ENCODE results near the gene TEX29.

The TEX29 gene

DNA sequence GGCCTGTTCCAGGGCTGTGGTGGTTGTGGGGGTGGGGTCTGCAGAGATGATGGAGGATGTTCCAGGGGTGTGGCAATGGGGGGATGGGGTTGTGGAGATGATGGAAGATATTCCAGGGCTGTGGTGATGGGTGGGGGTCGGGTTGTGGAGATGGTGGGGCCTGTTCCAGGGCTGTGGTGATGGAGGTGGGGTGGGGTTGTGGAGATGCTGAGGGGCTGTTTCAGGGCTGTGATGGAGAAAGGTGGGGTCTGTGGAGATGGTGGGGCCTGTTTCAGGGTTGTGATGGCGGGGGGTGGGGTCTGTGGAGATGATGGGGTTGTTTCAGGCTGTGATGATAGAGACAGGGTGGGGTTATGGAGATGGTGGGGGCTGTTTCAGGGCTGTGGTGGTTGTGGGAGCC, 62.0 kb downstream of the TEX29 start:
- no peaks in the 10 kb centered on the region for H3K9me3 ChIP-seq (replicated peaks; ENCODE audit: insufficient read depth, low read length)
- peaks cover 96% of the 10 kb centered on the region for H3K79me2 ChIP-seq (ENCODE audit: low read length)
- no peak for DNase-seq
- H3K4me3 ChIP-seq (ENCODE audit: low read length): no peak overlapping the region
- H3K9me2 ChIP-seq (replicated peaks; ENCODE audit: insufficient read depth, low read length): no peaks in the 10 kb centered on the region
- no peaks in the 10 kb centered on the region for H3K36me3 ChIP-seq (replicated peaks; ENCODE audit: insufficient read depth, low read length)
- H3K27ac ChIP-seq (ENCODE audit: low read length): no peak overlapping the region
- H4K20me1 ChIP-seq (ENCODE audit: insufficient read depth, low read length): peaks cover 9% of the 10 kb centered on the region
- no peak overlapping the region for H2AFZ ChIP-seq (ENCODE audit: low read length)
- TF ChIP-seq EZH2phosphoT487 (IDR thresholded peaks at IDR 0.05; ENCODE audit: low read length): no peak
- TF ChIP-seq EZH2 (optimal IDR thresholded peaks at IDR 0.05; ENCODE audit: low read depth, low read length): no peak
- no peak for TF ChIP-seq CTCF (IDR thresholded peaks at IDR 0.05; ENCODE audit: low read length)
- no peak overlapping the region for H3K4me2 ChIP-seq (ENCODE audit: low read depth, low read length)
- no peaks in the 10 kb centered on the region for H3K4me1 ChIP-seq (ENCODE audit: low read length)
- H3K9ac ChIP-seq (ENCODE audit: low read length): no peak overlapping the region
- no peaks in the 10 kb centered on the region for H3F3A ChIP-seq (ENCODE audit: insufficient read depth, low read length)
- H3K27me3 ChIP-seq (replicated peaks; ENCODE audit: insufficient read depth, low read length): no peaks in the 10 kb centered on the region

DNA sequence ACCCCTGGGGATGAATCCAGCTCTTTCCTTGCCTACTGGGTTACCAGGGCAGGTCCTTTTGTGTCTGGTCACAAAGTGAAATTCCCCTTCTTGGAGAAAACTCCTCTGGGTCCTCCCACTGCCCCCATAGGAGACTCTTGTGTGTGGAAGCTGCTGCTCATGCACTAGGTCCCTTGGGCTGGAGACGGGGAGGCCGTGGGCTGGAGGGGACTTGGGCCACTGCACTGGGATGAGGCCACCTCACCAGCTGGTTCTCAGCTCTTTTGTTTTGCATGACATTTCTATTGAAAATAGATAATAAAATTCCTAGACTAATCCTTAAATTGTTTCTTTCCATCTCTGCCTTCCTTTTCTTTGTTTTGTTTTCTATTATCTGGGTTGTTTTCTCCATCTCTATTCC, 62.4 kb downstream of the TEX29 start:
- no peaks in the 10 kb centered on the region for H3K4me1 ChIP-seq (ENCODE audit: low read length)
- peaks cover 96% of the 10 kb centered on the region for H3K79me2 ChIP-seq (ENCODE audit: low read length)
- H3K36me3 ChIP-seq (replicated peaks; ENCODE audit: insufficient read depth, low read length): no peaks in the 10 kb centered on the region
- H3K9me3 ChIP-seq (replicated peaks; ENCODE audit: insufficient read depth, low read length): no peaks in the 10 kb centered on the region
- TF ChIP-seq EZH2 (optimal IDR thresholded peaks at IDR 0.05; ENCODE audit: low read depth, low read length) (no peak), EZH2phosphoT487 (IDR thresholded peaks at IDR 0.05; ENCODE audit: low read length) (no peak), CTCF (IDR thresholded peaks at IDR 0.05; ENCODE audit: low read length) (no peak)
- no peak overlapping the region for H3K27ac ChIP-seq (ENCODE audit: low read length)
- H2AFZ ChIP-seq (ENCODE audit: low read length): no peak overlapping the region
- DNase-seq: no peak
- no peak overlapping the region for H3K9ac ChIP-seq (ENCODE audit: low read length)
- H3F3A ChIP-seq (ENCODE audit: insufficient read depth, low read length): no peaks in the 10 kb centered on the region
- H3K27me3 ChIP-seq (replicated peaks; ENCODE audit: insufficient read depth, low read length): no peaks in the 10 kb centered on the region
- no peak overlapping the region for H3K4me3 ChIP-seq (ENCODE audit: low read length)
- no peak overlapping the region for H3K4me2 ChIP-seq (ENCODE audit: low read depth, low read length)
- no peaks in the 10 kb centered on the region for H3K9me2 ChIP-seq (replicated peaks; ENCODE audit: insufficient read depth, low read length)
- H4K20me1 ChIP-seq (ENCODE audit: insufficient read depth, low read length): peaks cover 9% of the 10 kb centered on the region

DNA sequence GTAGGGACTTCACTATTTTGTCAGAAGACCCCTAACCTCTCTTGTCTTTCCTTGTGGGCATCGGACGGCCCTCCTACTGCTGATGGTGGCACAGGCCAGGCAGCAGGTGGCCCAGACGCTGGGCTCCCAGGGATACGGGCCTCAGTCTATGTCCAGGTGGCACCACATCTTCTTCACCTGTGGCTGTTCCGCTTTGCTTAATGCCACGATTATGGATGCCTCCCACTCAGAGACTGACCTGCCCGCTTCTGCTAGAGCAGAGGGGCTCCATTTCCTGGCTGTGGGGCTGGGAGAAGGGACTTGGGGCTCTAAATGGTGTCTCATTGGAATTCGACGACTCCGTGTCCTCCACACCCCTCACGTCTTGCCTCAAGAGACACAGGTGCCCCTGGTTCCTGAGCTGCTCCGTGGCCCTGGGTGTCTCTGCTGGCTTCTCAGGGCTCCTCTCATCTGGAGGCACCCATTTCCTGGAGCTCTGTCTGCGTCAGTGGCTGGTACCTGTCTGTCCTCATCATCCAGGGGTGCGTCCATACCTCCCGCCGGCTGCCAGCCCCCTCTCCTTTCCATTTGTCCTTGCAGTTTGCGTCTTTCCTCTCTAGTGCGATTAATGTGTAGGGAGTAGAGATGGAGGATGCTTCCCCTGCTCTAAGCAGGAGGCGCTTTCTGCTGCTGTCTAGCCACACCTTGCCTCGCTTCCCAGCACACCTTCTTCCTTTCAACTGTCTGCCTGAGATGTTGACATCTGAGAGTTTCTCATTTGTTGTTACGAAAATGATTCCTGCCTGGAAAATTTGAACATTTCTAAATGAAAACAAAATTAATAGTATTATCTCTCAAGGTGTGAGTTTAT, 63.4 kb downstream of the TEX29 start:
- H3K4me3 ChIP-seq (ENCODE audit: low read length): no peak overlapping the region
- no peaks in the 10 kb centered on the region for H3F3A ChIP-seq (ENCODE audit: insufficient read depth, low read length)
- no peaks in the 10 kb centered on the region for H3K9me2 ChIP-seq (replicated peaks; ENCODE audit: insufficient read depth, low read length)
- no peaks in the 10 kb centered on the region for H3K9me3 ChIP-seq (replicated peaks; ENCODE audit: insufficient read depth, low read length)
- no peak overlapping the region for H3K4me2 ChIP-seq (ENCODE audit: low read depth, low read length)
- H3K27me3 ChIP-seq (replicated peaks; ENCODE audit: insufficient read depth, low read length): no peaks in the 10 kb centered on the region
- H4K20me1 ChIP-seq (ENCODE audit: insufficient read depth, low read length): peaks cover 9% of the 10 kb centered on the region
- peaks cover 96% of the 10 kb centered on the region for H3K79me2 ChIP-seq (ENCODE audit: low read length)
- H3K4me1 ChIP-seq (ENCODE audit: low read length): no peaks in the 10 kb centered on the region
- TF ChIP-seq EZH2phosphoT487 (IDR thresholded peaks at IDR 0.05; ENCODE audit: low read length) (no peak), EZH2 (optimal IDR thresholded peaks at IDR 0.05; ENCODE audit: low read depth, low read length) (no peak), CTCF (IDR thresholded peaks at IDR 0.05; ENCODE audit: low read length) (no peak)
- H3K9ac ChIP-seq (ENCODE audit: low read length): no peak overlapping the region
- H3K27ac ChIP-seq (ENCODE audit: low read length): no peak overlapping the region
- H3K36me3 ChIP-seq (replicated peaks; ENCODE audit: insufficient read depth, low read length): peaks cover 3% of the 10 kb centered on the region; the same call in 1 of the 2 replicates
- no peak for DNase-seq
- no peak overlapping the region for H2AFZ ChIP-seq (ENCODE audit: low read length)

Measured in MM.1S (cell line).